Activated naive CD4-positive, alpha-beta T cell treated with anti-CD3 and anti-CD28 coated beads for 36 hours (primary cell): ENCODE data around the gene HES7. TPM values are rescaled to one million over a fixed set of nuclear protein-coding genes. Genes with fewer than 3 reads are reported as not detected.

Experiments used
- CTCF ChIA-PET: fragments of 350-600 bp; sonication (Branson Sonifier 250); formaldehyde crosslinking; loops from one replicate; lab custom pipeline; 2021; ENCODE audit warnings: antibody characterized with exemption; lab: Charles Lee
- DNase-seq: peaks from one replicate; pipeline ENCODE4 v3.0.0-alpha.2; 2020
- H3K27ac Mint-ChIP-seq: one replicate; pipeline ENCODE4 v1.8.0; 2021; ENCODE audit warnings: mild to moderate bottlenecking, mixed read lengths
- H3K27me3 Mint-ChIP-seq: one replicate; pipeline ENCODE4 v1.8.0; 2021; ENCODE audit warnings: low read depth, mixed read lengths
- H3K36me3 Mint-ChIP-seq: one replicate; pipeline ENCODE4 v1.8.0; 2021; ENCODE audit warnings: low read depth, mixed read lengths
- H3K4me1 Mint-ChIP-seq: one replicate; pipeline ENCODE4 v1.8.0; 2021; ENCODE audit warnings: low read depth, mixed read lengths
- H3K4me3 Mint-ChIP-seq: one replicate; pipeline ENCODE4 v1.8.0; 2021; ENCODE audit warnings: mild to moderate bottlenecking, moderate library complexity, mixed read lengths
- H3K9me3 Mint-ChIP-seq: one replicate; pipeline ENCODE4 v1.8.0; 2021; ENCODE audit warnings: mixed read lengths
- intact Hi-C: fragments of 100-400 bp; cut with micrococcal nuclease; formaldehyde crosslinking; loops from one replicate; pipeline ENCODE4 v1.15.1; 2023
- total RNA-seq, 2 experiments: library from RNA; stranded (reverse); gene quantifications; one replicate each; pipeline ENCODE4 v1.2.3, GENCODE V29; 2021

HES7 gene
- total RNA-seq, 2 experiments from 2014 or later: 2.4 to 2.9 TPM

GRCh38 chr17:8154608-8155155 is 30.8 kb upstream of the HES7 start:
- CTCF ChIA-PET: interaction anchor here (0.6 to 1.6 kb wide), 3 partner anchors 15 to 36 kb away, joined by 3 to 6 read pairs (median 4); no protein-coding TSS in a partner anchor
- H3K9me3 Mint-ChIP-seq: no peaks in the 10 kb centered on the region
- intact Hi-C loops: loop anchor here (5.0 to 10.0 kb wide), 3 partner anchors 72 to 670 kb away; partner anchors contain the start of genes FXR2, POLR2A and SLC35G6
- H3K36me3 Mint-ChIP-seq: no peaks in the 10 kb centered on the region
- no peak overlapping the region for H3K4me3 Mint-ChIP-seq
- H3K4me1 Mint-ChIP-seq: peaks cover 51% of the 10 kb centered on the region
- DNase-seq: no peak
- no peak overlapping the region for H3K27ac Mint-ChIP-seq
- H3K27me3 Mint-ChIP-seq: no peaks in the 10 kb centered on the region

DNA sequence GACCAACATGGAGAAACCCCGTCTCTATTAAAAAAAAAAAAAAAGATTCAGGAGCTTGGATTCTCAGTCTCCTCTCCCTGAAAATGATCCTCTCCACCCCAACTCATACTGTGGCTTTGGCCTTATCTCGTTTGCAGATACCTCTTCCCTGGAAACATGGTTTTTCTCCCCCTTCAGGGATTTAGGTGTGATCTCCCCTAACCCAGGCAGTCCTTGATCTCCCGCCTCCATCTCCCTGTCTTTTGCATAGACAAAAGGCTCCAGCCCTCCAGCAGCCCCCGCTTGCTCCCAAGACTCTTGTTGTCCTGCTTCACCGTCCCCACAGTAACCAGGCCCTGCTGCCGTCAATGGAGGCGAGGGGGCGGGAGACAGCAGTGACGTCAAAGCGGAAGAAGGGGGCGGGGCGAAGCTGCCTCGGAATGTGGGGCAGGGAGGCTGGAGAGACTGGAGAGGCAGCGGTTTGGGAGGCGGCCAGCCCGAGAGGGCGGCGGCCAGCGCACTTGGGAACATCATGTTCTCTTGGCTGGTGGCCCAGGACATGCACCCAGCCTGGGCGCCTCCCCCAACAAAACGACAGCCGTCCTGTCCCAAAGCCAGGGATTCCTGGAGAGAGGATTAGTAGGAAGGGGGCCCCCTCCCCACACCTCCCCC is 30.2 kb upstream of the HES7 start:
- no peak overlapping the region for H3K4me3 Mint-ChIP-seq
- CTCF ChIA-PET: interaction anchor here (0.6 to 1.6 kb wide), 3 partner anchors 15 to 35 kb away, joined by 3 to 6 read pairs (median 4); no protein-coding TSS in a partner anchor

DNA sequence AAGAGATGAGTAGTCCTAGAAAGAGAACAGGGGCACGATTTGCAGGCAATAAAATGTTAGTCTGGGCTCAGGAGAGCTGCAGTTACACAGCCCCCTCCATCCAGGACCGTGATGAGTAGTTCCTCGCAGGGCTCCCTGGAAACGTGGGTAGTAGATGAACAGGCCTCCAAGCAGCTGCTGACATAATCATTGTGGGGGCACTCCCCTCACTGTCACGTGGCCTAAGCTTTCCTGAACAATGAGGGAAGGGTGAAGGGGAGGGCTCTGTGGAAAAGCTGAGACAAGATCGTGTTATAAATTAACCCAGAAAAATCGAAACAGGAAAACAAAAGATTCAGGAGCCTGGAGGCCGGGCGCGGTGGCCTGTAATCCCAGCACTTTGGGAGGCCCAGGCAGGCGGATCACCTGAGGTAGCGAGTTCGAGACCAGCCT is 29.6 kb upstream of the HES7 start:
- Mint-ChIP-seq H3K4me1 (peaks cover 45% of the 10 kb centered on the region), H3K27me3 (no peaks in the 10 kb centered on the region), H3K9me3 (no peaks in the 10 kb centered on the region), H3K4me3 (no peak overlapping the region), H3K36me3 (peaks cover 3% of the 10 kb centered on the region), H3K27ac (no peak overlapping the region)
- intact Hi-C loops: loop anchor here (2.0 to 10.0 kb wide), 3 partner anchors 311 to 669 kb away; partner anchors contain the start of genes FXR2, POLR2A and SLC35G6
- peak; percentile 88 for DNase-seq
- CTCF ChIA-PET: interaction anchor here (1.4 to 1.6 kb wide), 2 partner anchors 14 to 29 kb away, joined by 4 to 6 read pairs; no protein-coding TSS in a partner anchor

More for the DNA sequence above, 30.2 kb upstream of the HES7 start:
- no peak overlapping the region for H3K27ac Mint-ChIP-seq
- no peaks in the 10 kb centered on the region for H3K9me3 Mint-ChIP-seq
- peaks cover 3% of the 10 kb centered on the region for H3K36me3 Mint-ChIP-seq
- peaks cover 49% of the 10 kb centered on the region for H3K4me1 Mint-ChIP-seq
- intact Hi-C loops: loop anchor here (2.0 to 10.0 kb wide), 3 partner anchors 311 to 669 kb away; partner anchors contain the start of genes FXR2, POLR2A and SLC35G6
- no peaks in the 10 kb centered on the region for H3K27me3 Mint-ChIP-seq
- peak; percentile 97 for DNase-seq

DNA sequence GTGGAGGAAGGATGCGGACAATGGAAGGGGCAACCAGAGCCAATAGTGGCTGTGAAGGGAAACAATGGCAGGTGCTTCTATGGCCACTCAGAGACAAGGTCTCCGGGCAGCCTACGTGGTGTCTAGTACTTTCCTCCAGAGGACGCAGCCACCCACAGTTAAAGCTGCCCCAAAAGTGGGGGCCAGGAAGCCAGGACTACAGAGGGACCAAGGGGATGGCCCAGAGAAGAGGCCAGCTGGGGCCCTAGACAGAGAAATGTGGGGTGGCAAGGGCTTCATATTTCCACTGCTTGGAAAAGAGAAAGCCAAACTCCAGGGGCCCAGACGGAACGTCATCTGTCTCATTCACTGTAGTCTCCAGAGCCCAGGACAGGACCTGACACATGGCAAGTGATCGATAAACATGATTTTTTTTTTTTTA is 29.1 kb upstream of the HES7 start:
- Mint-ChIP-seq H3K27ac (no peak overlapping the region), H3K4me3 (peak overlapping the region; percentile 84), H3K27me3 (no peaks in the 10 kb centered on the region), H3K9me3 (no peaks in the 10 kb centered on the region), H3K4me1 (peaks cover 43% of the 10 kb centered on the region), H3K36me3 (peaks cover 3% of the 10 kb centered on the region)
- CTCF ChIA-PET: interaction anchor here (1.6 kb wide), 1 partner anchor 28 kb away, joined by 6 read pairs; no protein-coding TSS in a partner anchor
- no peak for DNase-seq
- intact Hi-C loops: loop anchor here (2.0 to 10.0 kb wide), 3 partner anchors 310 to 668 kb away; partner anchors contain the start of genes FXR2, POLR2A and SLC35G6

GRCh38 chr17:8152112-8152775 is 28.3 kb upstream of the HES7 start, which contains the start of gene PER1:
Gene PER1, minus strand, starts transcription at chr17:8152404. Its CDS starts 1,698 bp downstream, at chr17:8150706.
- Mint-ChIP-seq H3K27me3 (no peaks in the 10 kb centered on the region), H3K4me3 (peak within 1 kb of the TSS; percentile 84), H3K36me3 (peaks cover 7% of the 10 kb centered on the region), H3K4me1 (peaks cover 43% of the 10 kb centered on the region), H3K9me3 (no peaks in the 10 kb centered on the region), H3K27ac (peak within 1 kb of the TSS; percentile 84)
- intact Hi-C loops: loop anchor here (1.0 to 10.0 kb wide), 4 partner anchors 136 to 667 kb away; partner anchors contain the start of genes FXR2, POLR2A, RANGRF and SLC35G6
- peak; percentile 95 for DNase-seq
- CTCF ChIA-PET: interaction anchor here (1.8 kb wide), 1 partner anchor 94 kb away, joined by 7 read pairs; no protein-coding TSS in a partner anchor

- Mint-ChIP-seq H3K9me3 (no peaks in the 10 kb centered on the region), H3K4me3 (peak overlapping the region; percentile 84), H3K4me1 (peaks cover 43% of the 10 kb centered on the region), H3K27me3 (no peaks in the 10 kb centered on the region), H3K36me3 (peaks cover 10% of the 10 kb centered on the region), H3K27ac (peak overlapping the region; percentile 84)
- CTCF ChIA-PET: interaction anchor here (1.8 kb wide), 1 partner anchor 94 kb away, joined by 7 read pairs; no protein-coding TSS in a partner anchor
- intact Hi-C loops: loop anchor here (1.0 to 10.0 kb wide), 5 partner anchors 12 to 667 kb away; partner anchors contain the start of genes FXR2, POLR2A, RANGRF and SLC35G6
- peak; percentile 50 for DNase-seq
Measured at GRCh38 chr17:8151641-8152111, 27.8 kb upstream of the HES7 start.

- Mint-ChIP-seq H3K27me3 (no peaks in the 10 kb centered on the region), H3K27ac (peak overlapping the region; percentile 84), H3K4me1 (peaks cover 43% of the 10 kb centered on the region), H3K4me3 (peak overlapping the region; percentile 84), H3K9me3 (no peaks in the 10 kb centered on the region), H3K36me3 (peaks cover 14% of the 10 kb centered on the region)
- DNase-seq: peak; percentile 86
- CTCF ChIA-PET: interaction anchor here (1.8 kb wide), 1 partner anchor 93 kb away, joined by 7 read pairs; no protein-coding TSS in a partner anchor
- intact Hi-C loops: loop anchor here (1.0 to 10.0 kb wide), 3 partner anchors 12 to 666 kb away; partner anchors contain the start of genes FXR2, POLR2A and SLC35G6
Measured at GRCh38 chr17:8151120-8151640, 27.3 kb upstream of the HES7 start.

GRCh38 chr17:8150194-8151119 is 26.6 kb upstream of the HES7 start:
- CTCF ChIA-PET: interaction anchor here (1.8 kb wide), 1 partner anchor 92 kb away, joined by 7 read pairs; no protein-coding TSS in a partner anchor
- Mint-ChIP-seq H3K36me3 (peaks cover 17% of the 10 kb centered on the region), H3K4me1 (peaks cover 42% of the 10 kb centered on the region), H3K27ac (no peak overlapping the region), H3K4me3 (peak overlapping the region; percentile 84), H3K9me3 (no peaks in the 10 kb centered on the region), H3K27me3 (no peaks in the 10 kb centered on the region)
- no peak for DNase-seq
- intact Hi-C loops: loop anchor here (1.0 to 10.0 kb wide), 3 partner anchors 11 to 666 kb away; partner anchors contain the start of genes FXR2, POLR2A and SLC35G6

DNA sequence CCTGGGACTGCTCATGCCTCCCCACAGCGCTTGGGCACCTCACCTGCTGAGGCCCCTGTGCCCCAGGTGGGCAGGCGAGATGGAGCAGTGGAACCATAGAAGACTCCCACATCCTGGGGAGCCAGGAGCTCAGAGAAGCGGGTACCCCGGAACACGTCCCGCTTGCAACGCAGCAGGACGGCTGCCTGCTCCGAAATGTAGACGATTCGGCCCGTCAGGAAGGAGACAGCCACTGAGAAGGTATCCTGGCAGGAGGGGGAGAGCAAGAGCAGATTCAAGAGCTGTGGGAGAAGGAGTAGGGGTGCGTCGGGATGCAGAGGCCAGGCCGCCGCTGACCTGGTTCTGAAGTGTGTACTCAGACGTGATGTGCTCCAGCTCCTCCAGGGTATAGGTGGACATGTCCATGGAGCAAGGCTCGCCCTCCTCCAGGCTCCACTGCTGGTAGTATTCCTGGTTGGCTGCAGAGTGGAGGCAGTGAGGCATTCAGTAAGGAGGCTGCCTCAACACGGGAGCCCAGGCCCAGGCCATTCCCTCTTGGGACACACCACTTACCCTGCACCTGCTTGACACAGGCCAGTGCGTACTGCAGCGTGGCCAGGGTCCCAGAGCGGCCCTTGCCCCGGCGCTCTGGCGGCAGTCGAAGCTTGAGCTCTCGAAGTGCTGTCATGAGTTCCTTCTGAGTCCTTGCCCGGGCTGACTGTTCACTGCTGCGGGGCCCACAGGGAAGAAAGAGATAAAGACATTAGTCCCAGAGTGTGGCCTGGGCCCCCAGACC is 25.7 kb upstream of the HES7 start:
- Mint-ChIP-seq H3K9me3 (no peaks in the 10 kb centered on the region), H3K36me3 (peaks cover 17% of the 10 kb centered on the region), H3K27ac (no peak overlapping the region), H3K4me3 (no peak overlapping the region), H3K27me3 (no peaks in the 10 kb centered on the region), H3K4me1 (peaks cover 33% of the 10 kb centered on the region)
- intact Hi-C loops: loop anchor here (10.0 kb wide), 2 partner anchors 535 to 665 kb away; partner anchors contain the start of genes FXR2, POLR2A and SLC35G6
- no peak for DNase-seq
- CTCF ChIA-PET: no interaction called here

DNA sequence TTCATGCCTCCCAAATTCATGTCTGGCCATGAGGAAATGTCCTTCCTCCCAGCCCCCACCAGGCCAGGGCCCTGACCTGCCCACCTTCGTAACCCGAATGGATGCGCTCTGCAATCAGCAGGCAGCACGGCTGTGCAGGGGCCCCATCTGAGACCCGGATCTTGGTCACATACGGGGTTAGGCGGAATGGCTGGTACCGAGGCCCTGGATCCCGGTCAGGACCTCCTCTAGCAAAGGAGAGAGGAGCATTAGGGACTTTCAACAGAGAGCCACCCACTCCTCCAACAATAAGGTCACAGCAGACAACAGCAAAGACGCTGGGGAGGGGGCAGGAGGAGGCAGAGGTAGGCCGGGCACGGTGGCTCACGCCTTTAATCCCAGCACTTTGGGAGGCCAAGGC is 24.7 kb upstream of the HES7 start:
- H3K4me1 Mint-ChIP-seq: peaks cover 24% of the 10 kb centered on the region
- no peak for DNase-seq

More for the DNA sequence above, 24.7 kb upstream of the HES7 start:
- Mint-ChIP-seq H3K27ac (no peak overlapping the region), H3K4me3 (no peak overlapping the region), H3K27me3 (no peaks in the 10 kb centered on the region), H3K36me3 (peaks cover 22% of the 10 kb centered on the region), H3K9me3 (no peaks in the 10 kb centered on the region)
- intact Hi-C loops: no loop called here
- CTCF ChIA-PET: interaction anchor here (0.8 to 1.0 kb wide), 2 partner anchors 9 to 11 kb away, joined by 3 to 4 read pairs; no protein-coding TSS in a partner anchor
